GM19455 (cell line): ENCODE measurements around the gene IP6K2.
A peak's percentile ranks its signal among the peaks of the same experiment; 100 is the strongest.

Experiments used
- ATAC-seq: cut with Tn5 transposase; IDR thresholded peaks from one replicate; pipeline ENCODE4 v1.9.1; 2021; ENCODE audit not compliant: unreplicated experiment

The IP6K2 gene

GRCh38 chr3:48690846-48691458 is 26.1 kb downstream of the IP6K2 start:
- no peak for ATAC-seq

DNA sequence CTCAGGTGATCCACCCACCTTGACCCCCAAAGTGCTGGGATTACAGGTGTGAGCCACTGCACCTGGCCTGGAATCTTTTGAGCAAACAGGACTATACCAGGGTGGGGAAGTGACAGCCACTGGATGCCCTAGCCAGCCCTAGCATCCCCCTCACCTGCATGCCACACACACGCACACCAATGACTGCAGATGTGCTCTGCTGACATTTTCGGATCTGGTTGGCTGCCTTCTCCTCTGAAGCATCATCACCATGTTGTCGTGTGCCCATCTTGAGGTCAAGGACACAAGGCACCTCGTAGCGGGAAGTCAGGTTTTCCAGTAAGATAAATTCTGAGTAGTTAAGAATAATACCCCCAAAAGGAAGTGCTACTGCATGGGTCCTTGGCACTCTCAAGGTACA is 27.6 kb downstream of the IP6K2 start:
- ATAC-seq: no peak

GRCh38 chr3:48688737-48689075 is 28.3 kb downstream of the IP6K2 start:
- ATAC-seq: no peak

GRCh38 chr3:48688032-48688736 is 28.8 kb downstream of the IP6K2 start:
- no peak for ATAC-seq

DNA sequence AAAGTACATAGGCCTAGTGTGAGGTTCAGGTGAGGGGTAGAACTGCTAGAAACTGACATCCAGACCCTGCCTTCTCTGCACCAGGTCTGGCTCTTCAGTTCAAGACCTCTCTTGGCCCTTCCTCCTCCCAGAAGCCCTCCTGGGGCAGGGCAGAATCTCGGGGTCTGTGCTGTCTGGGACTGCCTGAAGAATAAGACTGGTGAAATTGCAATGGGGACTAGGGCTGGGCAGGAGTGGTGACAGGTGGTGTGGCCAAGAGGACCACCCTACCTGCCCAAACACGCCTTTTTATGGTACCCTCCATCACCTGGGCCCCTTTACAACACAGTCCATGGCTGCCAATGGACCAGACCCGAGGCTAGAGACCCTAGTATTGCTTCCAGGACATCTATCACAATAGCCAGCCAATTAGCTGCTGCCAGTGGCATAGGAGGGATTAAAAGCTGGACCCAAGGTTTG is 29.8 kb downstream of the IP6K2 start:
- ATAC-seq: no peak

GRCh38 chr3:48686538-48687219 is 30.3 kb downstream of the IP6K2 start:
- no peak for ATAC-seq

GRCh38 chr3:48685603-48686511 is 31.2 kb downstream of the IP6K2 start, which contains the start of gene NCKIPSD:
NCKIPSD (minus strand) TSS chr3:48685915; CDS start chr3:48685807, 108 bp downstream.
- peak; percentile 71 for ATAC-seq

- no peak for ATAC-seq
Measured at GRCh38 chr3:48685293-48685602, 31.8 kb downstream of the IP6K2 start.

DNA sequence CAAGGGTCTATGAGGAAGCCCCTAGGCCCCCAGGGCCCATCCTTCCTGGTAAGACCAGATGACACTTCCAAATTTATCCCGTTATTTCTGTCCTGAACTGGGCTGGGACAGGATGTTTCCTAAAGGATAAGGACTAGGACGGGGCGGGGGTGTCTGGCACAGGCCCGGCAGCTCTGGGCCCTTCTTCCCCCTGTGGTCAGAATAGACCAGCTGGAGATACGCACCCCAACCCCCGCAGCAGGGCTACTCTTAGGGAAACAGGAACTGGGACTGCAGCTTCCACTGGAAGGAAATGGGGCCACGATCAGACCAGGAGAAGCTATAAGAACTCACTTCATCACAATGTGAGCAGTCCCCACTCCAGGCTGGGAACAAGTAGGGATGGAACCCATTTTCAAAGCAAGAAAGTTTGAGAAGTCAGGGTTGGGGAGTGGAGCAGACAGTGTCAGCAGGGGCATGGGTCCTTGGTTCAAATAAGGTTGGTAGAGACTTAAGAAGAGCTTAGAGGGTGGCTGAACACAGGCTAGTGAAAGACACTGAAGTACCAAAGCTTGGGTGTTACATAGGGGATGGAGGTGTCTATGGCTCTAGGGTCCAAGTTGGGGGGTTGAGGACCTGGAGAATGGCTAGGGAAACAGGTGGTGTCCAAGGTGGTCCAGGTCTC is 32.4 kb downstream of the IP6K2 start:
- ATAC-seq: no peak

DNA sequence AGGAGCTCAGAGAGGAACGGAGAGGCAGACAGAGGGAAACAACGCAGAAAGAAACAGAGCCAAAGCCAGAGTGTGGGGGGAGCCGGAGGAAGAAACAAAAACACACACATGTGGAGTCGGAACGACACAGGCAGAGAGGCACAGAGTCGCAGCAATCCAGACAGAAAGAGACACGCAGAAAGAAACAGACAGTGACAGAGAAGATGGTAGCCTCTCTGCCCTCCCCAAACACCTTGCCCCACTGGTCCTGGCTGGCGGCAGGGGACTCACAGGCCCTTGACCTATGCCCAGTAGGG is 33.0 kb downstream of the IP6K2 start:
- ATAC-seq: no peak

DNA sequence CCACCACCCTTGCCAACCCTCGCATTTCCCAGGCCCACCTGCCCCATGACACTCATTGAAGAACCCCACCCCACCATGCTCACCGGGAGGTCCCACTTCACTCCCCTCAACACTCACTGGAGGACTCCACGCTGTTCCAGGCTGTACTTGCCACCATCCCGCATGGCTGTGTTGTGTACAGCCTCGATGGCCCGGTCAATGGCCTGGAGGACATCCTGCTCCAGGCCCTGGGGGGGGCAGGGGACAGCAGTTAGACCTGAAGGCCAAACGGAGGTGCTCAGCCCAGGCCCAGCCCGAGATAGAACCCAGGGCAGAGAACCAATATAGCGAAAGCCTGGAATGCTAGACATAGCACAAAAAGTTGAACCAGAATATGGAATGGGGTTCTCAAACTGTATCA is 34.2 kb downstream of the IP6K2 start:
- no peak for ATAC-seq

DNA sequence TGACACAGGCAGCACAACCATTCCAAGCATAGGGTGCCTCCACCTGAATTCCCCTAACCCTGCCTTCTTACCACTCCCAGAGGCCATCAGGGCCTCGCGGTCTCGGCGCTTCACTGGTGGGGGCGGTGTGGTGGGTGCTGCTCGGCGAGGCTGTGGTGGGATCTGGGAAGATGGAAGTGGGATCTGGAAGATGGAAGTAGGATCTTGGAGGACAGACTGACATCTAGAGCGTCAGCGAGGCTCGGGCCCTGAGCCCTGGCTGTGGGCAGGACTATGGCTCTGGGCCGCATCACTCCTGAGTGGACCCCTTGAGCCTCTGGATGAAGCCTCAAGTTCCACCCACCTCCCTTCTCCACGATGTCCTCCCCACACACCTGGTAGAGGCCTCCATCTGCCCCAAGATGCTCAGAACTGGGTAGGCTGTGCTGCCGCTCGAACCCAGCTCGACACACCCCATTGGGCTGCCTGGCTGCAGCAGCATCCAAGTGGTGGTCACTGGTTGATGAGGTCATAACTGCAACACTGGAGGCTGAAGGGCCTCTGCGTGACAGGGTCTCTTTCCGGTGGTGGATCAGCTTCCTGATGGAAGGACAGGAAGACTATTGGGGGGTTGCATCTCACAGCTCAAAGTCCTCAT is 34.9 kb downstream of the IP6K2 start:
- ATAC-seq: no peak

- ATAC-seq: no peak
Measured at GRCh38 chr3:48681541-48681880, 35.5 kb downstream of the IP6K2 start.

DNA sequence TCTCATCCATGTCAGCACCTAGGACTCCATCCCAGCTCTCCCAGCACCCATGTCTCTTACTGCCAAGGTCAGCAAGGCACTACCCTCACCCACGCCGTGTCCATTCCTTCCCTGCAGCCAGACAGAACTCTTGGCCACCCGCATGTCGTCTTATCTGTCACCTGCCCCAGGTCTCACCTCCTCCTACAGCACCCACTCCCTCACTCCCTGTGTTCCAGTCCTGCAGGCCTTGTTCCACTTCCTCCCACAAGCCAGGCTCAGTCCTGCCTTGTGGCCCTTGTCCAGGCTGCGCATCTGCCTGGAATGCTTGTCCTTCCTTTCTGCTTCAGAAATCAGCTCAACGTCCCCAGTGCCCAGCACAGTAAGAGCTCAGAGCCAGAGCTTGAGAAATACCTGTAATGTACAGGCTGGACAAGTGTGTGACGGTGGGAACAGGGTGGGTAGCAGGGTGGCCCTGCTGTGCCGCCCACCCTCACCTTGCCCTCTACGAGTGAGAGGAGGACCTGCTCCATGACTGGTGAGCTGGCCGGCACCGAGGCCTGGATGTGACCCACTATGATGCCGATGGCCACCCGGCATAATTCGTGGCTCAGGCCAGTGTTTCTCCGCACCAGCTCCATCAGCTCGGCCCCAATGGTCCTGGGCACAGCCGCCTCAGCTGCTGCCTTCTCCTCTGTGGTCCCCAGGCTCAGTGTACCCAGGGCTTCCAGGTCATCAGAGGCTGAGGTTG is 36.0 kb downstream of the IP6K2 start:
- ATAC-seq: no peak

DNA sequence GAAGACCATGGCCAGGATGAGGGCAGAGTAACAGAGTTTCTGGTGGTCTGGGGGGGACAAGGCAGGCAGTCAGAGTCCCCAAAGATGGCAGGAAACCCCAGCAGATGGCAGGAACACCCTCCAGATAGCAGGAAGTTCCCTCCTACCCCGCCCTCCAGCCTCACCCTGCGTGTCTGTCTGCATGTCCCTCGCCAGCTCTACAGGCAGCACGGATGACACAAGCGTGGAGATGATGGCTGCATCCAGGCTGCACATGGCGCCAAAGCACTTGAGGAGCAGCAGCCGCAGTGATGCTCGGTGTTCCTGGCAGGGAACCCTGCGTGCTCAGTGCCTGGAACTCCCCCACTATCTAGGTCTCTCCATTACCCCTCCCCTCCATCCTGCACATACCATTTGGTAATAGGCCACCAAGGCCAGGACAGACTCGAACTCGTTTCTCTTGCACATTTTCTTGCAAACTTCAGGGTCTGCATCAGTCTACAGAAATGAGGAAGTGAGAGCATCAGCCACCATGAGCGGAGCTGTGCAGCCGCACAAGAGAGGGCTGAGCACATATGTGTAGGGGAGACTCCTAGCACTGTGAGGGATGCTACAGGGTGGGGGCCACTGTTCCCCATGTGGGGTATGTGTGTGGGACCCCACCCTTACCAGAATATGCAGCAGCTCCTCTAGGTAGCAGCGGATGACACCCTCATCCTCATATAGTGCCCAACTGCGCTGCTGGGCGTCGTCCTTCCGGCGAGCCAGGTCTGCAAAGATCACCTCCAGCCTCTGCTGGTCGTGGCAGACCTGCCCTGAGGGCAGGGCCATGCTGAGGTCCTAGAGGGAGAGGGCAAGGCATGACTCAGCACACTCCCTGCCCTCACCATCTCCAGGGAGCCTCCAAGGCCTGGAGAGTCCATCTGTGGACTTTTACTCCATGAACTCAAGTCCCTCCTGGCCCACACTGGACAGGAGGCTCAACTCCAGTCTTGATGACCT is 37.3 kb downstream of the IP6K2 start:
- no peak for ATAC-seq

DNA sequence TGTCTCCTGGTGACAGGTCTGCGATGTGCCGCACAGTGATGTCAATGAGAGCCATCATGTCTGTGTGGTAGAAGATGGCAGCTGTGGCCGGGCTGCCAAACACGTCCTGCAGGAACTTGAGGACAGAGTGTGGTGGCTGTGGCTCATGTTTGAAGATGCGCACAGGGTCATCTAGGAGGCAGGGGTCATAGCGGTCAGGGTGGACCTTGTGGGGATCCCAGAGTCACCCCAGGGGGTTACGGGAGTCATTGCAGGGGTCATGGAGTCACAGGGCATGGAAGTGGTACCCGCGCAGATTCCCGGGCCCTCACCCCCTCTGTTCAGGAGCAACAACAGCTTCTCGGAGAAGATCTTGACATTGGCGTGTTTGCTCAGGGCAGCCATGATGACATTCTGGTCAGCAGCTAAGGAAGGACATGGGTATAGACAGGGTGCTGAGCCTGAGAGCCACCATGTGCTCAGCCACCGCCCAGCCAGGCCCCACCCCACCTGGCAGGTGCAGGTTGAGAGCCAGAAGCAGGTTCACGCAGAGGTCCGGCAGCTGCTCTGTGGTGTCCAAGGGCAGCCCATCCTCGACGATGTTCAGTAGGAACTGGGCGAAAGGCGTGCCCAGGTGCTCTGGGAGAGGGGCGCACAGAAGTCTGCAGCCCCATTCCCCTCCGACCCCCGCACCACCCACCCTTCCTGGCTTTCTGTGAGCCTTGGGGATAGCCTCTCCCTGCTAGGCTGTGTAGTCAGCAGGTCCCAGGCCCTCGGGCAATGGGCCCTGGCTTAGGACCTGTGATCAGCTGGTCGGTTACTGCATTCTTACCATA is 38.2 kb downstream of the IP6K2 start:
- ATAC-seq: no peak

DNA sequence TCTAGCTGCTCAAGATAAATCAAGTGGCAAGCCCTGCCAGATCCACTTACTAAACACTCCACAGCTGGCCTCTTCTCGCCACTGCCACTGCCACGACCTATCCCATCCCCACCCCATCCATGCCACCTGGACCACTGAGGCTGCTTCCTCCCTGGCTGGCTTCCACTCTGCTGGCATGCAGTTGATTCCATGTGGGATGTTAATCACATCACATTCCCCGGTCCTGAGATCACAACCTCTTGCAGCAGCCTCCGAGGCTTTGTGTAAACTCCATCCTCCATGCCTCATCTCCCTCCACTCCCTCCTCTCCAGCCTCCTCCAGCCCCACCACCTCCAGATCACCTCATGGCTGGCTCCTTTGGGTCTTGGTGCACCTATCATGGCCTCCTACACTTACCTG is 39.0 kb downstream of the IP6K2 start:
- no peak for ATAC-seq

DNA sequence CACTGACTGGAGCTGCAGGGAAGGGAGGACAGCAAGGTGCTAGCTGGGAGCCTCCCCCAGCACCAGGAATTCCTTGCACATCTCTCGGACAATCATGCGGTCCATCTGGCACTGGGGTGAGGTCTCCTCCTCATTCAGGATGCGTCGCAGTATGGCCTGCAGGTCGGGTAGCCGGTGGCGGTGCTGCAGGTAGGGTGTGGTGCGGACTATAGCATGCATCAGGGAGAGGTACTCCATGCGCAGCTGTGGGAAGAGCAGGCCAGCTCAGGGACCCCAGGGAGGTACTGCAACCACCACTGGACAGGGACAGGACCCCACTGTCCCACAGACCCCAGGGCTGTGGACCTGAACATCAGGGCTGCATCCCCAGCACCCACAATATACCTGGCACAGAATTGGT is 42.5 kb downstream of the IP6K2 start:
- no peak for ATAC-seq
